Neuronal stem cell (in vitro differentiated cells): ENCODE measurements around the gene TICRR.

Source experiments
- DNase-seq: peaks from one replicate; pipeline ENCODE4 v3.0.0-alpha.2; 2013; ENCODE audit warnings: low spot score
- H2AFZ ChIP-seq: one replicate; pipeline ENCODE4 v1.6.1; 2013; ENCODE audit warnings: mild to moderate bottlenecking, low read length, inconsistent platforms
- H2AK5ac ChIP-seq: 2 replicates; pipeline ENCODE4 v1.6.1; 2013; ENCODE audit warnings: low read depth, mild to moderate bottlenecking, inconsistent platforms, low read length, moderate library complexity, mixed read lengths
- H2BK120ac ChIP-seq: 2 replicates; pipeline ENCODE4 v1.6.1; 2013; ENCODE audit warnings: low read depth, mild to moderate bottlenecking, inconsistent platforms, low read length, moderate library complexity, mixed read lengths
- H2BK12ac ChIP-seq: one replicate; pipeline ENCODE4 v1.6.1; 2013; ENCODE audit warnings: low read length, inconsistent platforms
- H2BK15ac ChIP-seq: 2 replicates; pipeline ENCODE4 v1.6.1; 2013; ENCODE audit warnings: mild to moderate bottlenecking, low read length, inconsistent platforms, mixed read lengths
- H2BK5ac ChIP-seq: one replicate; pipeline ENCODE4 v1.6.1; 2013; ENCODE audit warnings: inconsistent platforms, mild to moderate bottlenecking, low read length, moderate library complexity
- H3K14ac ChIP-seq: one replicate; pipeline ENCODE4 v1.6.1; 2013; ENCODE audit warnings: low read length, inconsistent platforms
- H3K18ac ChIP-seq: 2 replicates; pipeline ENCODE4 v1.6.1; 2013; ENCODE audit warnings: low read length, inconsistent platforms
- H3K23ac ChIP-seq: 2 replicates; pipeline ENCODE4 v1.6.1; 2013; ENCODE audit warnings: low read depth, mild to moderate bottlenecking, mixed read lengths, low read length, inconsistent platforms; ENCODE audit not compliant: poor library complexity
- H3K27ac ChIP-seq: replicated peaks from 3 replicates; pipeline ENCODE4 v1.5.1; 2013; ENCODE audit warnings: low read length, inconsistent platforms
- H3K27me3 ChIP-seq, 3 experiments: 2 replicates each; pipeline ENCODE4 v1.6.1; 2013; ENCODE audit warnings: low read length in 3 of 3, mild to moderate bottlenecking in 2 of 3, inconsistent platforms in 1 of 3, low read depth in 1 of 3, mixed read lengths in 1 of 3, moderate library complexity in 1 of 3; ENCODE audit not compliant: control insufficient read depth in 3 of 3, insufficient read depth in 3 of 3
- H3K36me3 ChIP-seq, 2 donors: replicated peaks in 1 of 2; 2 replicates each; pipeline ENCODE4 v1.6.1; 2013; ENCODE audit warnings: low read length in 2 of 2; ENCODE audit not compliant: control insufficient read depth in 2 of 2, insufficient read depth in 2 of 2
- H3K4ac ChIP-seq: 2 replicates; pipeline ENCODE4 v1.6.1; 2013; ENCODE audit warnings: inconsistent platforms, mild to moderate bottlenecking, low read length, moderate library complexity
- H3K4me1 ChIP-seq, 2 donors: 1 replicate in 1 of 2; 2 replicates in 1 of 2; pipeline ENCODE4 v1.6.1; 2013; ENCODE audit warnings: low read length in 2 of 2, low read depth in 1 of 2; ENCODE audit not compliant: control insufficient read depth in 2 of 2, insufficient read depth in 1 of 2
- H3K4me2 ChIP-seq: one replicate; pipeline ENCODE4 v1.6.1; 2013; ENCODE audit warnings: mild to moderate bottlenecking, low read length, inconsistent platforms; ENCODE audit not compliant: insufficient read depth, poor library complexity, severe bottlenecking
- H3K4me3 ChIP-seq, 2 donors: 2 replicates each; pipeline ENCODE4 v1.5.1; 2013; ENCODE audit warnings: low read length in 2 of 2, mild to moderate bottlenecking in 2 of 2, inconsistent platforms in 1 of 2, moderate library complexity in 1 of 2
- H3K79me1 ChIP-seq: one replicate; pipeline ENCODE4 v1.6.1; 2013; ENCODE audit warnings: low read depth, mild to moderate bottlenecking, inconsistent platforms, low read length, moderate library complexity
- H3K9ac ChIP-seq: one replicate; pipeline ENCODE4 v1.6.1; 2013; ENCODE audit warnings: mild to moderate bottlenecking, low read depth, low read length, inconsistent platforms; ENCODE audit not compliant: poor library complexity
- H3K9me3 ChIP-seq, 2 donors: replicated peaks in 1 of 2; 2 replicates each; pipeline versions ENCODE3 to v1.6.1; 2013; ENCODE audit warnings: low read length in 2 of 2, mild to moderate bottlenecking in 2 of 2, inconsistent platforms in 1 of 2, low read depth in 1 of 2, mixed read lengths in 1 of 2, moderate library complexity in 1 of 2; ENCODE audit not compliant: control insufficient read depth in 2 of 2, insufficient read depth in 1 of 2
- H4K8ac ChIP-seq: one replicate; pipeline ENCODE4 v1.6.1; 2013; ENCODE audit warnings: low read depth, mild to moderate bottlenecking, inconsistent platforms, low read length, moderate library complexity
- H4K91ac ChIP-seq: one replicate; pipeline ENCODE4 v1.6.1; 2013; ENCODE audit warnings: low read length, low read depth, mild to moderate bottlenecking, inconsistent platforms; ENCODE audit not compliant: poor library complexity
- WGBS, 2 donors: extraction: QIAGEN DNeasy Blood & Tissue Kit; methylation state at CpG; one replicate each; pipeline ENCODE4 v1.1.7; 2013; ENCODE audit warnings: missing lambda C conversion rate in 2 of 2, mixed read lengths in 1 of 2; ENCODE audit not compliant: insufficient read length in 2 of 2, insufficient replicate concordance in 1 of 2; ENCODE audit errors: extremely low coverage in 2 of 2; 5-methylcytosine and 5-hydroxymethylcytosine counted together

Gene TICRR

DNA sequence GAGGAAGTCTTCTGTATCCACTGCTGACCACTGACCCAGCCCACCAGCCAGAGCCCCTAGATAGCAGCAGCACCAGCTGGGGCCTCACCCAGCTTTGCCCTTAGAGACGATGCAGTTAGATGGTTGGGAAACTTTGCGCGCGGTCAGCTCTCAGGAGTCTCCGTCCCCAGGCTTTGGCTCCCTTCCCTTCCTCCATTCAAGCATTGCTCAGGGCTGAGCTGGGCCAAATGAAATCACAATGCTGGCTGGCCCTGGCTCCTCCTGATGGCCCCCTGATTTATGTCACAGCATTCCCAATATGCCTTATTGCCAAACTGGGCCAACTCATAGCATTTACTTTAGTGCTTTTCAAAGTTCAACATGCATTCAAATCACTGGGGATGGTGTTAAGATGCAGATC, 44.3 kb upstream of the TICRR start:
- no peaks in the 10 kb centered on the region for H3K79me1 ChIP-seq
- no peak overlapping the region for H3K9ac ChIP-seq
- H3K4me1 ChIP-seq = no peaks in the 10 kb centered on the region
- no peak overlapping the region for H2BK5ac ChIP-seq
- no peak overlapping the region for H4K91ac ChIP-seq
- no peak overlapping the region for H3K23ac ChIP-seq
- no peak overlapping the region for H3K18ac ChIP-seq
- H3K4me3 ChIP-seq = no peak overlapping the region
- peaks cover 0 to 13% (median 0%) of the 10 kb centered on the region in 3 experiments for H3K27me3 ChIP-seq
- no peaks in the 10 kb centered on the region for H3K36me3 ChIP-seq
- no peaks in the 10 kb centered on the region for H3K9me3 ChIP-seq
- H2AFZ ChIP-seq = no peak overlapping the region
- H3K27ac ChIP-seq = no peak overlapping the region
- H3K14ac ChIP-seq = no peak overlapping the region
- H2BK120ac ChIP-seq = no peak overlapping the region
- no peak overlapping the region for H2AK5ac ChIP-seq
- no peak overlapping the region for H2BK15ac ChIP-seq
- DNase-seq = no peak
- H4K8ac ChIP-seq = no peak overlapping the region
- no peak overlapping the region for H3K4me2 ChIP-seq
- no peak overlapping the region for H2BK12ac ChIP-seq
- WGBS, 2 donors = no CpG with 5 or more reads among the region's 5 CpGs
- no peak overlapping the region for H3K4ac ChIP-seq

DNA sequence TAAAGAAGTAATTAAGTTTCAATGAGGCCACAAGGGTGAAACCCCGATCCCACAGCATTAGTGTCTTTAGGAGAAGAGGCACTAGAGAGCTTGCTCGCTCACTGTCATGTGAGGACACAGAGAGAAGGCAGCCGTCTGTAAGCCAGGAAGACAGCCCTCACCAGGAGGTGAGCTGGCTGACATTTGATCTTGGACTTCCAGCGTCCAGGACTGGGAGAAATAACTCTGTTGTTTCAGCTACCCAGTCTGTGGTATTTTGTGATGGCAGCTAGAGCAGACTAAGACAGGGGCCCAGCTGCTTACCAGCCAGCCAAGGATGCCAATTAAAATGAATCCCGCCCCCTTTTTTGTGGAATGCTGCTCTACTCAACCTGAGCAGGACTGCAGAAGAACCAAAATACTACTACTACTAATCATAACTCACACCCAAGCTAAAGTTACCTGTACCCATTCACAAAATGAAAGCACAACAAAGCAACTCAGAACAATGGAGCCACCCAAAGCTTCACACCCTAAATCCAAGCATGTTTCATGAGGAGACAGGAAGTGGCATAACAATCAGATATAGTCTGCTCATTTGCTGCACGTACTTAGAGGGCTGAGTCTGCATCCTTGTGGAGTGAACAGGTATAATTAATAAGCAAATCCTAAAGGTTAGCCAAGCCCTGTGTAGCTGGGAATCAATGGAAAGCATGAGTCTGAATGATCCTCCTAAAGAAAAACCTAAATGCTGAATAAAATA, 43.3 kb upstream of the TICRR start:
- no peak overlapping the region for H3K18ac ChIP-seq
- no peak overlapping the region for H2BK5ac ChIP-seq
- no peak overlapping the region for H2AK5ac ChIP-seq
- H3K4me2 ChIP-seq = no peak overlapping the region
- H3K9ac ChIP-seq = no peak overlapping the region
- H2BK15ac ChIP-seq = no peak overlapping the region
- H2BK12ac ChIP-seq = no peak overlapping the region
- no peak overlapping the region for H3K23ac ChIP-seq
- no peak overlapping the region for H3K27ac ChIP-seq
- no peaks in the 10 kb centered on the region for H3K79me1 ChIP-seq
- H3K4me3 ChIP-seq = no peak overlapping the region
- peaks cover 0 to 10% (median 0%) of the 10 kb centered on the region in 3 experiments for H3K27me3 ChIP-seq
- no peaks in the 10 kb centered on the region for H3K4me1 ChIP-seq
- no peak overlapping the region for H3K14ac ChIP-seq
- no peak overlapping the region for H4K8ac ChIP-seq
- no peaks in the 10 kb centered on the region for H3K9me3 ChIP-seq
- no peak overlapping the region for H3K4ac ChIP-seq
- no peak overlapping the region for H2BK120ac ChIP-seq
- no CpG with 5 or more reads among the region's 6 CpGs for WGBS, 2 donors
- no peak overlapping the region for H2AFZ ChIP-seq
- no peak for DNase-seq
- H3K36me3 ChIP-seq = no peaks in the 10 kb centered on the region
- H4K91ac ChIP-seq = no peak overlapping the region

- no peaks in the 10 kb centered on the region for H3K79me1 ChIP-seq
- no peak for DNase-seq
- WGBS, 2 donors = no CpG with 5 or more reads among the region's 4 CpGs
Observed at GRCh38 chr15:89533861-89534544, 41.3 kb upstream of the TICRR start.

GRCh38 chr15:89539027-89539426, 36.2 kb upstream of the TICRR start:
- Histone ChIP-seq H2BK5ac (no peak overlapping the region), H2BK12ac (no peak overlapping the region), H2BK15ac (no peak overlapping the region), H3K23ac (no peak overlapping the region), H3K9ac (no peak overlapping the region), H2AFZ (no peak overlapping the region), H2AK5ac (no peak overlapping the region), H3K9me3 (peaks cover 1 to 4% of the 10 kb centered on the region in 2 donors), H3K4me2 (no peak overlapping the region), H3K27me3 (no peaks in the 10 kb centered on the region), H3K4me1 (no peaks in the 10 kb centered on the region), H3K4ac (no peak overlapping the region), H3K14ac (no peak overlapping the region), H4K8ac (no peak overlapping the region), H4K91ac (no peak overlapping the region), H3K36me3 (no peaks in the 10 kb centered on the region), H2BK120ac (no peak overlapping the region), H3K27ac (no peak overlapping the region), H3K79me1 (no peaks in the 10 kb centered on the region), H3K18ac (no peak overlapping the region), H3K4me3 (no peak overlapping the region)
- no CpG with 5 or more reads among the region's 2 CpGs for whole genome bisulfite sequencing, 2 donors
- no peak for DNase-seq

More at GRCh38 chr15:89533861-89534544, 41.3 kb upstream of the TICRR start:
- Histone ChIP-seq H3K27ac (no peak overlapping the region), H3K27me3 (no peaks in the 10 kb centered on the region), H3K36me3 (no peaks in the 10 kb centered on the region), H2BK120ac (no peak overlapping the region), H4K8ac (no peak overlapping the region), H3K18ac (no peak overlapping the region), H3K4me3 (no peak overlapping the region), H2BK12ac (no peak overlapping the region), H2BK15ac (no peak overlapping the region), H3K4ac (no peak overlapping the region), H4K91ac (no peak overlapping the region), H3K4me2 (no peak overlapping the region), H3K4me1 (no peaks in the 10 kb centered on the region), H2AK5ac (no peak overlapping the region), H3K9ac (no peak overlapping the region), H3K23ac (no peak overlapping the region), H3K9me3 (peaks cover 0 to 4% of the 10 kb centered on the region in 2 donors), H2BK5ac (no peak overlapping the region), H2AFZ (no peak overlapping the region), H3K14ac (no peak overlapping the region)
